KMS-11 (cell line): ENCODE data around the gene RBM7.

Source experiments
- H2AFZ ChIP-seq: fragments of 200-600 bp; sonication (generic); 2 replicates; pipeline ENCODE4 v1.6.1; 2016; ENCODE audit warnings: antibody characterized with exemption, mixed run types, low read depth
- H3K27ac ChIP-seq: fragments of 200-600 bp; sonication (generic); 2 replicates; pipeline ENCODE4 v1.6.1; 2016; ENCODE audit warnings: mild to moderate bottlenecking, mixed run types
- H3K27me3 ChIP-seq: fragments of 200-600 bp; sonication (generic); 2 replicates; pipeline ENCODE4 v1.6.1; 2017; ENCODE audit warnings: mild to moderate bottlenecking, low read depth, mixed run types, moderate library complexity; ENCODE audit not compliant: insufficient read depth
- H3K36me3 ChIP-seq: fragments of 200-600 bp; sonication (generic); 2 replicates; pipeline ENCODE4 v1.6.1; 2017; ENCODE audit warnings: mild to moderate bottlenecking, mixed run types; ENCODE audit not compliant: insufficient read depth
- H3K4me1 ChIP-seq: fragments of 200-600 bp; sonication (generic); 2 replicates; pipeline ENCODE4 v1.6.1; 2016; ENCODE audit warnings: mild to moderate bottlenecking, low read depth, mixed run types; ENCODE audit not compliant: poor library complexity, severe bottlenecking
- H3K4me2 ChIP-seq: fragments of 200-600 bp; sonication (generic); 2 replicates; pipeline ENCODE4 v1.7.0; 2016; ENCODE audit warnings: mild to moderate bottlenecking, mixed run types
- H3K4me3 ChIP-seq: fragments of 200-600 bp; sonication (generic); IDR thresholded peaks from 2 replicates; pipeline ENCODE4 v1.6.1; 2017; ENCODE audit warnings: low read depth, low read length, mixed read lengths; ENCODE audit not compliant: insufficient read depth
- H3K79me2 ChIP-seq: fragments of 200-600 bp; sonication (generic); 2 replicates; pipeline ENCODE4 v1.6.1; 2016; ENCODE audit warnings: low read depth, mixed run types; ENCODE audit not compliant: insufficient read depth
- H3K9ac ChIP-seq: fragments of 200-600 bp; sonication (generic); 2 replicates; pipeline ENCODE4 v1.6.1; 2016; ENCODE audit warnings: mild to moderate bottlenecking, mixed run types
- H4K20me1 ChIP-seq: fragments of 200-600 bp; sonication (generic); 2 replicates; pipeline ENCODE4 v1.6.1; 2016; ENCODE audit warnings: mild to moderate bottlenecking, mixed run types; ENCODE audit not compliant: insufficient read depth
- TF ChIP-seq, protein P1 (sequence below): fragments of 200-600 bp; sonication (generic); conservative IDR thresholded peaks from 2 replicates; pipeline ENCODE4 v1.6.1; 2017; ENCODE audit warnings: low read depth, mild to moderate bottlenecking, antibody characterized with exemption, low read length, moderate library complexity, mixed read lengths

Gene RBM7

DNA sequence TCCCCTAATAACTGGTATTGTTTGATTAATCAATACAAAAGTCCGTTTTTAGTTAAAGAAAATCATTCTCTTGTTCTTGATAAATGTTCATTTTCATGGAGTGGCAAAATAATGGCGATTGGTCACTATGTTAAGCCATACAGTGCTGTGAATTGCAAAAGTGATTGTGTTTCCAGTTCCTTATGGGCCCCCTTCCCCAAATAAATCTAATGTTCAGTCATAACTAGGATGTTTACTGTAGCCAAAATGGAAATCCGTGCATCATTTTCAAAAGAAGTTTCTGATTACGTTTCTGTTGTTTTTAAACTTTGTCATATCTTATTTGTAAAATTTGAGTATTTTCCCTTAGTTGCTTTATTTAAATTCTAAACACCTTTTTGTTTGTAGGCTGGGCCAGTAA, 845 bp downstream of the RBM7 start:
- Histone ChIP-seq H3K27ac (peak overlapping the region; percentile 93), H2AFZ (peak overlapping the region; percentile 48; the same call in 1 of the 2 replicates), H4K20me1 (no peaks in the 10 kb centered on the region), H3K27me3 (no peaks in the 10 kb centered on the region), H3K79me2 (peaks cover 39% of the 10 kb centered on the region), H3K4me3 (no peak overlapping the region), H3K4me1 (peaks cover 15% of the 10 kb centered on the region), H3K4me2 (peak overlapping the region; percentile 91), H3K36me3 (no peaks in the 10 kb centered on the region), H3K9ac (peak overlapping the region; percentile 95; the same call in 1 of the 2 replicates)
- TF ChIP-seq, protein P1, sequence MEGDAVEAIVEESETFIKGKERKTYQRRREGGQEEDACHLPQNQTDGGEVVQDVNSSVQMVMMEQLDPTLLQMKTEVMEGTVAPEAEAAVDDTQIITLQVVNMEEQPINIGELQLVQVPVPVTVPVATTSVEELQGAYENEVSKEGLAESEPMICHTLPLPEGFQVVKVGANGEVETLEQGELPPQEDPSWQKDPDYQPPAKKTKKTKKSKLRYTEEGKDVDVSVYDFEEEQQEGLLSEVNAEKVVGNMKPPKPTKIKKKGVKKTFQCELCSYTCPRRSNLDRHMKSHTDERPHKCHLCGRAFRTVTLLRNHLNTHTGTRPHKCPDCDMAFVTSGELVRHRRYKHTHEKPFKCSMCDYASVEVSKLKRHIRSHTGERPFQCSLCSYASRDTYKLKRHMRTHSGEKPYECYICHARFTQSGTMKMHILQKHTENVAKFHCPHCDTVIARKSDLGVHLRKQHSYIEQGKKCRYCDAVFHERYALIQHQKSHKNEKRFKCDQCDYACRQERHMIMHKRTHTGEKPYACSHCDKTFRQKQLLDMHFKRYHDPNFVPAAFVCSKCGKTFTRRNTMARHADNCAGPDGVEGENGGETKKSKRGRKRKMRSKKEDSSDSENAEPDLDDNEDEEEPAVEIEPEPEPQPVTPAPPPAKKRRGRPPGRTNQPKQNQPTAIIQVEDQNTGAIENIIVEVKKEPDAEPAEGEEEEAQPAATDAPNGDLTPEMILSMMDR = no peak

DNA sequence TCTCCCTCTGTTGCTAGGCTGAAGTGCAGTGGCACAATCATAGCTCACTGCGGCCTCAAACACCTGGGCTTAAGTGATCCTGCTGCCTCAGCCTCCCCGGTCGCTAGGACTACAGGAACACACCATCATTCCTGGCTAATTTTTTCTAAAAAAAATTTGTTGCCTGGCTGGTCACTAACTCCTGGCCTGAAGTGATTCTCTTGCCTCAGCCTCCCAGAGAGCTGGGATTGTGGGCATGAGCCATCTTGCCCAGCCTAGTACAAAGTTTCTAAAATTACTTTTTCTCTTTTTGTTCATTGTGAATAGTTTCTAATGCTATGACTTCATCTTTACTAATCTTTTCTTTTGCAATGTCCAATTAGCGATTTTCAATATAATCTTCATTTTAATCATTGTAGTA, 12.5 kb downstream of the RBM7 start:
- TF ChIP-seq, protein P1 = no peak
- Histone ChIP-seq H3K9ac (no peak overlapping the region), H3K4me1 (no peaks in the 10 kb centered on the region), H3K79me2 (no peaks in the 10 kb centered on the region), H3K4me3 (no peak overlapping the region), H3K36me3 (no peaks in the 10 kb centered on the region), H3K27me3 (no peaks in the 10 kb centered on the region), H4K20me1 (no peaks in the 10 kb centered on the region), H3K4me2 (no peak overlapping the region), H2AFZ (no peak overlapping the region), H3K27ac (no peak overlapping the region)

DNA sequence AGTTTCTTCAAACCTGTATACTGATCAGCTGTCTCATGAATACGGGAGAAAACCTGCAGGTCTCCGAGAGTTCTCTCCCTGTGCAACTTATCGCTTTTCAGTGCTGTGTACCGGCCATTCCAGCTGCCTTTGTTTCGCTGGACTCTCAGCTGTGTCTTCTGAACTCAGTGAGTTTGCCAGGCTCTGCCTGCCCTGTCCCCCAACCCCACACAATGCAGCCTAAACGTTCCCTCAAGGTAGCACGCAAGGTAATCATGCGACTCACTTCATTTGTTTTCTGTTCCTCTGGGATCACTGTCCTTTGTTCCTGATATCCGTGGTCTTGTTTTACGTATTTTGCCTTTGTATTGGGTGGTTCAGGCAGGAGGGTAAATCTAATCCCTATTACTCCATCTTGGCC, 13.5 kb downstream of the RBM7 start:
- no peaks in the 10 kb centered on the region for H4K20me1 ChIP-seq
- H3K36me3 ChIP-seq = no peaks in the 10 kb centered on the region
- H3K27ac ChIP-seq = no peak overlapping the region
- no peak overlapping the region for H3K9ac ChIP-seq
- H2AFZ ChIP-seq = no peak overlapping the region
- TF ChIP-seq, protein P1 = no peak
- no peak overlapping the region for H3K4me2 ChIP-seq
- no peaks in the 10 kb centered on the region for H3K27me3 ChIP-seq
- H3K79me2 ChIP-seq = no peaks in the 10 kb centered on the region
- no peaks in the 10 kb centered on the region for H3K4me1 ChIP-seq
- no peak overlapping the region for H3K4me3 ChIP-seq

DNA sequence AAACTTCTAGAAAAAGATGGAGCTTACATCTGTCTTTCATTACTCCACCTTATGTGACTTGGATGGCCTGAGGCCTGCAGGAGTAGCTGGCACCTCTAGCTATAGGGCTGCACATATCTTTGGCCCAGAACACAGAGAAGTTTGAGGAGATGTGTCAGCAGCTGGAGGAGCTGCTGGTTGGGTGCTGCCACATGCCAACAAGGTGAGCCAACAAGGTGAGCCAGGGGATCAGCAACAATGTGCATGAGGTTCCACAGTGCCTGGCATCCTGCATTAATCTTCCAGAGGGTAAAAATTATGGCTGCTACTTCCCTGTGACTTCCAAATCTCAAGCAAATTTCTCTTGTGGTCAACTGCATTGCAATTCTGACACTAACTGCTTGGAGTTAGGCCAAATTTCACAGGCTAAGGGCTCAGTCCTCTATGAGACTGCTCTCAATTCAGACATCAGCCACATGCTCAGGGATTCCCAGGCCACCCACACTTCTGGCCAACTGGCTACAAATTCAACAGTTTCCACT, 16.0 kb downstream of the RBM7 start:
- no peak overlapping the region for H2AFZ ChIP-seq
- H3K4me2 ChIP-seq = no peak overlapping the region
- no peaks in the 10 kb centered on the region for H3K4me1 ChIP-seq
- H3K9ac ChIP-seq = no peak overlapping the region
- H4K20me1 ChIP-seq = no peaks in the 10 kb centered on the region
- no peaks in the 10 kb centered on the region for H3K36me3 ChIP-seq
- no peaks in the 10 kb centered on the region for H3K27me3 ChIP-seq
- H3K4me3 ChIP-seq = no peak overlapping the region
- no peak overlapping the region for H3K27ac ChIP-seq
- TF ChIP-seq, protein P1 = no peak
- no peaks in the 10 kb centered on the region for H3K79me2 ChIP-seq
